HG03066 (cell line): Measurements from ENCODE around the gene SIRT7.
A peak's percentile ranks its signal among the peaks of the same experiment; 100 is the strongest.

Source experiments
- ATAC-seq: cut with Tn5 transposase; IDR thresholded peaks from one replicate; pipeline ENCODE4 v1.9.1; 2021; ENCODE audit warnings: low read depth; ENCODE audit not compliant: unreplicated experiment

Gene SIRT7, protein sequence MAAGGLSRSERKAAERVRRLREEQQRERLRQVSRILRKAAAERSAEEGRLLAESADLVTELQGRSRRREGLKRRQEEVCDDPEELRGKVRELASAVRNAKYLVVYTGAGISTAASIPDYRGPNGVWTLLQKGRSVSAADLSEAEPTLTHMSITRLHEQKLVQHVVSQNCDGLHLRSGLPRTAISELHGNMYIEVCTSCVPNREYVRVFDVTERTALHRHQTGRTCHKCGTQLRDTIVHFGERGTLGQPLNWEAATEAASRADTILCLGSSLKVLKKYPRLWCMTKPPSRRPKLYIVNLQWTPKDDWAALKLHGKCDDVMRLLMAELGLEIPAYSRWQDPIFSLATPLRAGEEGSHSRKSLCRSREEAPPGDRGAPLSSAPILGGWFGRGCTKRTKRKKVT

GRCh38 chr17:81917565-81918332 lies at the start of gene SIRT7:
Gene SIRT7, minus strand, starts transcription at chr17:81918176. Its CDS starts 45 bp downstream, at chr17:81918131.
- peak; percentile 69 for ATAC-seq

GRCh38 chr17:81967244-81967532 lies 49.2 kb upstream of the SIRT7 start:
- no peak for ATAC-seq

DNA sequence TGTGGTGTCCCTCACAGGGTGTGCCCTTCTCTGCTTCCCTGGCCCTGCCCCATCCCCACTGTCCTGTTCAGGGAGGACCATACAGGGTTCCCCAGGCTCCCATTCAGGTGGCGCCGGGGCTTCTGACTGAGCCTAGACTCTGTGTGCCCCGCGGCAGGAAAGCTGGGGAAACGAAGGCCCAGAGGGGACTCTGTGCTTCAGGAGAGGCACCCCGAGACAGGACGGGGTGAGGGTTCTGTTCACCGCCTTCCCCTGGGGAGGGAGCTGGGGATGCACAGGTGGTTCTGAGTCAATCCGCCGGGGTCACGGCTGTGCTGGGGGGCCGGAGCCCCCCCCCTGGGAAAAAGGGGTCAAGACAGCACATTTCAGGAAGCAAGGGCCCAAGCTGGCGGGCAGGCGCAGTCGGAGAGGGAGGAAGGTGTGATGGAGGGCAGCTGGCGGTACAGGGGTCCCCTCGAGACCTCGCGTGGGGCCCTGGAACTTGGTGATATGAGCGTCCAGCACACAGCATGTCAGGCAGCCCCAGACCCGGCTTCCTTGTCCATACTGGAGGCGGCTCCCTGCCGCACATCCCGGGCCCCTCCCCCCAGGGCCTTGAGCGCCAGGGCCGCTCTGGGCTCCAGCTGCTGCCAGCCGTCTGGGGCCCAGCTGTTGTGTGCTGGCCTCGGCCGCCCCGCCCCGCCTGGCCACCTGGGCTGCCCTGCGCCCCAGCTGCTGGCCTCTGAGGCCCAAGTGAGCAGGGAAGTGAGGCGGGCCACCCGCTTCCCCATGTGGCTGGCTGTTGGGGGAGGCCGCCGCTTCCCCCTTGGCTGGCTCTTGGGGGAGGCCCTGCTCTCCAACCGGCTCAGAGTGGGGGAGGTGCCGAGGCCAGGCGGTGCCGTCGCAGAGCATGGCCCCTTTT lies 48.6 kb upstream of the SIRT7 start:
- ATAC-seq, result no peak

GRCh38 chr17:81964081-81964849 lies 46.3 kb upstream of the SIRT7 start:
- ATAC-seq, result no peak

GRCh38 chr17:81962499-81963441 lies 44.8 kb upstream of the SIRT7 start:
- ATAC-seq, result no peak

DNA sequence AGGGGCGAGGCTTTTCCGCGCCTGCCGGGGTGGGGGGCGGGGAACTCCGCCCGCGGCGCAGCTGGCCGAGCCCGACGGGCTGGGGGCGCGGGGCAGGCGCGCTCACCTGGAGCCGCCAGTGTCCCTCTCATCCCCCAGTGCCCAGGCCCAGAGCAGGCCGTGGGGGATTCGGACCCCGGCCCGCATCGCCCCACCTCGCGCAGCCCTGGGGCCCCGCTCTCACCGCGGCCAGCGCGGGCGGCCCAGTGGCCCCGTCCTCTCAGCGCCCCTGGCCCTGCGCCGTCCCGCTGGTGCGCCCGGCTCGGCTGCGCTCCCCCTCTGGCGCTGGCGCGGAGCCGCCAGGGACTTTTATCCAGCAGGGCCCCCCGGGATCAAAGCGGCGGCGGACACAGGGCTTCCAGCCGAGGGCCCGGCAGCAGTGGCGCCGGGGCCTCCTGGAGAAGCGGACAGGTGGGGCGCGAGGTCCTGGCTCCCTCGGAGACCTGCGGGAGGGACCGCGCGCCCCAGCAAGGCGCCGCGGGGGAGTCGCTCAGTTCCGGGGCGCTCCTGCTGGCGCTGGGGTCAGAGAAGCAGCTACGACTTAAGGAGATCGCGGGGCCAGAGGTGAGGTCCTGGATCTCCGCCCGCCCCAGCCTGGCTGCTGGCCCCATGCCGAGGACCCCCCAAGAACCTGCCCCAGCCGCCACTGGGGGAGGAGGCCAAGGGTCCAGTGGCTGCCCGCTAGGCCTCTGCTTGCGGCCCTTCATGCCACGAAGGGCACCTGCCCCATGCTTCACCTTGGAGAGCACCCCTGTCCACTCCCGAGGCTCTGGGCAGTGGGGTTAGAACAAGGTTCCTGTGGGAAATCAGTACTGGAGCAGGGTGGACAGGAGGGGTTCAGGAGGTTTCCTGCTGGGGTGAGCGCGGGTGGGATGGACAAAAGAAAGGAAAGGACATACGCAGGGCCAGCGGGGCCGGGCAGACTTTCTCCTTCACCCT lies 43.8 kb upstream of the SIRT7 start:
- no peak for ATAC-seq

- no peak for ATAC-seq
These were observed 43.1 kb upstream of the SIRT7 start, which contains the start of gene NOTUM for GRCh38 chr17:81961087-81961511. Gene NOTUM, minus strand, starts transcription at chr17:81961187. Its CDS starts 278 bp downstream, at chr17:81960909.

GRCh38 chr17:81960130-81960958 lies 42.4 kb upstream of the SIRT7 start:
- ATAC-seq, result no peak

- no peak for ATAC-seq
These were observed 41.6 kb upstream of the SIRT7 start for GRCh38 chr17:81959362-81960129.

GRCh38 chr17:81958633-81959342 lies 40.8 kb upstream of the SIRT7 start:
- no peak for ATAC-seq

GRCh38 chr17:81957691-81958432 lies 39.9 kb upstream of the SIRT7 start:
- no peak for ATAC-seq

DNA sequence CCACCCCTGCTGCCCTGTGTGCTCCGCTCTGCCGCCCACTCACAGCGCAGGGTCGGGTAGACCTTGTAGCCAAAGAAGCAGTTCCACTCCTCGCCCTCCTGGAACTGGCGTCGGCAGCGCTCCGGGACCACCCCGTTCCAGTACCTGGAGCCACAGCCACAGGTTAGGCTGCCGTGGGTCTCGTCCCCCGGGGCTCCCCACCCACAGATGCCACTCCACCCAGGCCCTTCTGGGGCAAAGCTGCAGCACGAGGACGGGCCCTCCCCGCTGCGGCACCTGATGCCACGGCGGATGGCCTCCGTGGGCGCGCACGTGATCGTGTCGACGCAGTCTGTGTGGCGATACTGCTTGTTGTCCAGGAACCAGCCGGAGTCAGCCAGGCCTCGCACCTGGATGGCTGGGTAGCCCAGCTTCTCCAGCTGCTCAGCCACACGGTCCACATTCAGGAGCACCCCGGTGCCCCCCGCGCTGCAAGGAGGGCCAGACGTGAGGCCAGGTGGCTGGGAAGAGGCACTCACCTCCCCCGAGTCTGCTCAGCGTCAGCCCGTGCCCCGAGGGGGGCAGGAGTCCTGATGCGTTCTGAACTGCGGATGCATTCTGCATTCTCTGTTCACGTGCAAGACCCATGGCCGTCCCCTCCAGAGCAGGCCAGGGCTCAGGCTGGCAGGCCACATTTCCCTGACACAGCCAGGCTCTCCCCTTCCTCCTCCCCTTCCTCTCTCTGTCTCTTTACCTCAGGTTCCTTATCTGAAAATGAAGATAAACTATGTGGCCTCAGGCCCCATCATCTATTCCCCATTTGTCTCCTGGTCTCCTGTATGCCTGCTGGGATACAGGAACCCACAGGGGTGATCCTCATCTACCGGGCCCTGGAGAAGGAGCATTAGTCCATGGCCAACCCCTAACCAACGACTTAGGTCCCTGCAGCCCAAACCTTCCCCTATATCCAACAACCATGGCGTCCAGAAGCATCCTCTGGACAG lies 38.9 kb upstream of the SIRT7 start:
- no peak for ATAC-seq

DNA sequence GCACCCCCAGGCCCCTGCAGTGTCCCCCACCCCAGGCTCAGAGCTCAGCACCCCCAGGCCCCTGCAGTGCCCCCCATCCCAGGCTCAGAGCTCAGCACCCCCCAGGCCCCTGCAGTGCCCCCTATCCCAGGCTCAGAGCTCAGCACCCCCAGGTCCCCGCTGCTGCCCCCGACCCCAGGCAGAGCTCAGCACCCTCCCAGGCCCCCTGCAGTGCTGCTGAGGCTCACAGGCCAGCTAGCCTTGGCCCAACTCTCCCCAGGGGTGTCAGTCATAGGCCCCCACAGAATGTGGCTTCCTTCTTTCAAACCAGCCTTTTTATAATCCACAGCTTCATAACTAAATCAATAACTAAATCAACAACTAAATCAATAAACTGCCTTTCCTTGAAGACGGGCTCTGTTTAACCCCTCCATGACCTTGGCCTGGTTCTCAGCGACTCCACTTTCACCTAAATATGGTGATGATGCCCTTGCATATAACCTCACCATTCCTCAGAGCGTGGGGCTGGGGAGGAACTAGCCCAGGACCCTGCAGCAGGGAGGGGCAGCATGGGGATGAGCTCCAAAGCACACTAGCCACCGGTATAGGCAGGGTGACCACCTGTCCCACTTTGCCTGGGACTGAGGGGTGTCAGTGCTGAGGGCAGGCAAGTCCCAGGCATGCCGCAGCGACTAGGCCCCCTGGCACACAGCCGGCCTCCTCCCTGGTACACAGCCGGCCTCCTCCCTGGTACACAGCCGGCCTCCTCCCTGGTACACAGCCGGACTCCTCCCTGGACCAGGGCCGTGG lies 38.0 kb upstream of the SIRT7 start:
- ATAC-seq, result no peak
